22Rv1 (cell line): ENCODE measurements around the gene GPLD1.

Experiments used
- ZFX ChIP-seq: fragments of 450-650 bp; IDR thresholded peaks from 2 replicates; pipeline ENCODE4 v1.6.1; 2017; ENCODE audit warnings: antibody characterized with exemption, borderline replicate concordance
- TF ChIP-seq, protein P1 (sequence below): fragments of 450-650 bp; IDR thresholded peaks from 2 replicates; pipeline ENCODE4 v1.5.1; 2017; ENCODE audit warnings: mild to moderate bottlenecking

DNA sequence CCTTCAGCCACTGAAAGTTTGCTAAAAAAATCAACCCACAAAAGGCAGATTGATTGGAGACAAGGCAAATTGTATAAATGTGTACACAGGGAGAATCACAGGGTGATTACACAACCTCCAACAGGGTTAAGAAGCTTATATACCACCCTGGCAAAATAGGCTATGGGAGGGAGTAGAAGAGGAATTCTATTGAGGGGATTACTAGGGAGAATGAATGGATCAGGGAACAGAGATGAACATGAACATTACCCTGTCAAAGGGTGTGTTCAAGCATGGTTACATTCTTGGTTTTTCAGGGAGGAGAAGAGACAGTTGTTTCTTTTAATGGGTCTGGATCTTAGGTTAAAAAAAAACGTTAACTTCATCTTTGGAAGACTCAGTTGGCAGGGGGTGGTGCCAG is 91.7 kb downstream of the GPLD1 start:
- TF ChIP-seq, protein P1, sequence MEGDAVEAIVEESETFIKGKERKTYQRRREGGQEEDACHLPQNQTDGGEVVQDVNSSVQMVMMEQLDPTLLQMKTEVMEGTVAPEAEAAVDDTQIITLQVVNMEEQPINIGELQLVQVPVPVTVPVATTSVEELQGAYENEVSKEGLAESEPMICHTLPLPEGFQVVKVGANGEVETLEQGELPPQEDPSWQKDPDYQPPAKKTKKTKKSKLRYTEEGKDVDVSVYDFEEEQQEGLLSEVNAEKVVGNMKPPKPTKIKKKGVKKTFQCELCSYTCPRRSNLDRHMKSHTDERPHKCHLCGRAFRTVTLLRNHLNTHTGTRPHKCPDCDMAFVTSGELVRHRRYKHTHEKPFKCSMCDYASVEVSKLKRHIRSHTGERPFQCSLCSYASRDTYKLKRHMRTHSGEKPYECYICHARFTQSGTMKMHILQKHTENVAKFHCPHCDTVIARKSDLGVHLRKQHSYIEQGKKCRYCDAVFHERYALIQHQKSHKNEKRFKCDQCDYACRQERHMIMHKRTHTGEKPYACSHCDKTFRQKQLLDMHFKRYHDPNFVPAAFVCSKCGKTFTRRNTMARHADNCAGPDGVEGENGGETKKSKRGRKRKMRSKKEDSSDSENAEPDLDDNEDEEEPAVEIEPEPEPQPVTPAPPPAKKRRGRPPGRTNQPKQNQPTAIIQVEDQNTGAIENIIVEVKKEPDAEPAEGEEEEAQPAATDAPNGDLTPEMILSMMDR = no peak
- no peak for TF ChIP-seq ZFX
